Measurements from ENCODE around the gene PLEKHA6. TPM values are rescaled to one million over a fixed set of nuclear protein-coding genes. Genes with fewer than 3 reads are reported as not detected.

The PLEKHA6 gene
- polyA plus RNA-seq, 1 experiment, result 4.2 TPM

GRCh38 chr1:204376919-204377799, 17.4 kb upstream of the PLEKHA6 start:
- ChIA-PET CTCF (interaction anchor here (0.8 to 2.0 kb wide), 6 partner anchors 11 to 214 kb away, joined by 3 to 8 read pairs (median 4); no protein-coding TSS in a partner anchor), POLR2A (no interaction called here)
- Histone ChIP-seq H3K36me3 (ENCODE audit: control insufficient read depth, insufficient read depth, low read length) (no peaks in the 10 kb centered on the region), H3K4me3 (ENCODE audit: low read depth, low read length) (peak overlapping the region; percentile 46), H3K27me3 (ENCODE audit: control insufficient read depth, insufficient read depth, low read length) (peaks cover 32% of the 10 kb centered on the region)
- no peak for DNase-seq (ENCODE audit: low read depth)
- TF ChIP-seq CTCF (IDR thresholded peaks at IDR 0.05; ENCODE audit: insufficient read depth, low read depth, low read length), result no peak

GRCh38 chr1:204376465-204376864, 16.7 kb upstream of the PLEKHA6 start:
- CTCF ChIA-PET, result interaction anchor here (1.2 kb wide), 1 partner anchor 170 kb away, joined by 4 read pairs; no protein-coding TSS in a partner anchor
- Histone ChIP-seq H3K36me3 (ENCODE audit: control insufficient read depth, insufficient read depth, low read length) (no peaks in the 10 kb centered on the region), H3K27me3 (ENCODE audit: control insufficient read depth, insufficient read depth, low read length) (peaks cover 35% of the 10 kb centered on the region), H3K4me3 (ENCODE audit: low read depth, low read length) (no peak overlapping the region)
- POLR2A ChIA-PET, result no interaction called here
- no peak for TF ChIP-seq CTCF (IDR thresholded peaks at IDR 0.05; ENCODE audit: insufficient read depth, low read depth, low read length)
- DNase-seq (ENCODE audit: low read depth), result no peak

DNA sequence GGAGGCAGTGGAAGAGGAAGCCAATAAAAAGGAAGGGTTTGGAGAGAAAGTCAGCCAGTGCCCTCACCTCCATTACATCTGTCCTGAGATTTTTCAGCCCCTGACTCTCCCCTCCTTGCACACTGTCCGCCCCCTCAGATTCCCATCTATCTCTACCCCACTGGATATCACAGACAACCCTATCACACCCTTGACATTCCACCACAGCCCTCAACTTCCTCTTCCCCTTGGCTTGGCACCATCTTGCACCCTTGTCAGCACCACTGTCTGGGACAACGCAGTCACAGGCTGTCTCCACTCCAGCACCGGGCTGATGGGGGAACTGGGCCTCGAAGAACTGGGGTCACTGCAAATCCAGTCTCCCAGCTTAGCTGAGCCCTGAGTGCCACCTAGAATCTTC, 14.2 kb upstream of the PLEKHA6 start:
- ChIA-PET POLR2A (no interaction called here), CTCF (interaction anchor here (0.7 to 1.7 kb wide), 2 partner anchors 10 to 25 kb away, joined by 3 to 5 read pairs; no protein-coding TSS in a partner anchor)
- Histone ChIP-seq H3K4me3 (ENCODE audit: low read depth, low read length) (no peak overlapping the region), H3K36me3 (ENCODE audit: control insufficient read depth, insufficient read depth, low read length) (no peaks in the 10 kb centered on the region), H3K27me3 (ENCODE audit: control insufficient read depth, insufficient read depth, low read length) (peaks cover 39% of the 10 kb centered on the region)
- TF ChIP-seq CTCF (IDR thresholded peaks at IDR 0.05; ENCODE audit: insufficient read depth, low read depth, low read length), result no peak
- no peak for DNase-seq (ENCODE audit: low read depth)

DNA sequence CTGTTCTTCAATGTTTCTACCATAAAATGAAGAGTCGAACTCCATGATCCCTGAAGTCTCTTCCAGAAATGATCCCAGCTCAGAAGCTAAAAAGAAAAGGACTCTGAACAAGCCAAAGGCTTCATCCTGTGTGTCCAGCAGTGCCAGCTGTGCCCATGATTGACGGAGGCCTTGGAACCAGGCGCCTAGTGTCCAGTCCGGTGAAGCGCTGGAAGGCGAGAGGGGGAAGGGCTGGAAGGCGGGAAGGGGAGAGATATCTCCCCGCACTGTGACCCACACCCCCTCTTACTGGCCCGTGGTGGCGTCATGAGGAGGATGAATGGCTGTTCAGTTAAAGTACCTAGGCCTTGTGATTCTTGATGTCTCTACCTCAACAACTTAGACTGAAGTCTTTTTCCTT, 10.4 kb upstream of the PLEKHA6 start:
- H3K27me3 ChIP-seq (ENCODE audit: control insufficient read depth, insufficient read depth, low read length), result peaks cover 20% of the 10 kb centered on the region
- TF ChIP-seq CTCF (IDR thresholded peaks at IDR 0.05; ENCODE audit: insufficient read depth, low read depth, low read length), result no peak
- POLR2A ChIA-PET, result no interaction called here
- CTCF ChIA-PET, result interaction anchor here (0.6 to 2.6 kb wide), 5 partner anchors 16 to 241 kb away, joined by 3 to 9 read pairs (median 3); no protein-coding TSS in a partner anchor
- H3K4me3 ChIP-seq (ENCODE audit: low read depth, low read length), result no peak overlapping the region
- no peak for DNase-seq (ENCODE audit: low read depth)
- no peaks in the 10 kb centered on the region for H3K36me3 ChIP-seq (ENCODE audit: control insufficient read depth, insufficient read depth, low read length)

GRCh38 chr1:204368996-204369726, 9.4 kb upstream of the PLEKHA6 start:
- no peak overlapping the region for H3K4me3 ChIP-seq (ENCODE audit: low read depth, low read length)
- H3K36me3 ChIP-seq (ENCODE audit: control insufficient read depth, insufficient read depth, low read length), result no peaks in the 10 kb centered on the region
- DNase-seq (ENCODE audit: low read depth), result no peak
- peaks cover 12% of the 10 kb centered on the region for H3K27me3 ChIP-seq (ENCODE audit: control insufficient read depth, insufficient read depth, low read length)
- TF ChIP-seq CTCF (IDR thresholded peaks at IDR 0.05; ENCODE audit: insufficient read depth, low read depth, low read length), result no peak
- POLR2A ChIA-PET, result interaction anchor here (0.5 kb wide), 1 partner anchor 48 kb away, joined by 3 read pairs; no protein-coding TSS in a partner anchor
- CTCF ChIA-PET, result interaction anchor here (0.8 to 1.8 kb wide), 5 partner anchors 153 to 240 kb away, joined by 3 to 7 read pairs (median 3); partner anchors contain the start of gene GOLT1A
